Choroid plexus epithelial cell (primary cell): ENCODE results near the gene TNS1.

Experiments used
- DNase-seq: peaks from one replicate; pipeline ENCODE4 v3.0.0-alpha.2; 2010; ENCODE audit warnings: low read depth
- H3K4me3 ChIP-seq: 2 replicates; pipeline ENCODE4 v1.5.1; 2011; ENCODE audit warnings: low read depth, mild to moderate bottlenecking, control low read depth, low read length, moderate library complexity
- TF ChIP-seq, protein P1 (sequence below): conservative IDR thresholded peaks from 2 replicates; pipeline ENCODE4 v1.5.1; 2011; ENCODE audit warnings: low read depth, mild to moderate bottlenecking, control low read depth, inconsistent platforms, low read length, moderate library complexity

The TNS1 gene

DNA sequence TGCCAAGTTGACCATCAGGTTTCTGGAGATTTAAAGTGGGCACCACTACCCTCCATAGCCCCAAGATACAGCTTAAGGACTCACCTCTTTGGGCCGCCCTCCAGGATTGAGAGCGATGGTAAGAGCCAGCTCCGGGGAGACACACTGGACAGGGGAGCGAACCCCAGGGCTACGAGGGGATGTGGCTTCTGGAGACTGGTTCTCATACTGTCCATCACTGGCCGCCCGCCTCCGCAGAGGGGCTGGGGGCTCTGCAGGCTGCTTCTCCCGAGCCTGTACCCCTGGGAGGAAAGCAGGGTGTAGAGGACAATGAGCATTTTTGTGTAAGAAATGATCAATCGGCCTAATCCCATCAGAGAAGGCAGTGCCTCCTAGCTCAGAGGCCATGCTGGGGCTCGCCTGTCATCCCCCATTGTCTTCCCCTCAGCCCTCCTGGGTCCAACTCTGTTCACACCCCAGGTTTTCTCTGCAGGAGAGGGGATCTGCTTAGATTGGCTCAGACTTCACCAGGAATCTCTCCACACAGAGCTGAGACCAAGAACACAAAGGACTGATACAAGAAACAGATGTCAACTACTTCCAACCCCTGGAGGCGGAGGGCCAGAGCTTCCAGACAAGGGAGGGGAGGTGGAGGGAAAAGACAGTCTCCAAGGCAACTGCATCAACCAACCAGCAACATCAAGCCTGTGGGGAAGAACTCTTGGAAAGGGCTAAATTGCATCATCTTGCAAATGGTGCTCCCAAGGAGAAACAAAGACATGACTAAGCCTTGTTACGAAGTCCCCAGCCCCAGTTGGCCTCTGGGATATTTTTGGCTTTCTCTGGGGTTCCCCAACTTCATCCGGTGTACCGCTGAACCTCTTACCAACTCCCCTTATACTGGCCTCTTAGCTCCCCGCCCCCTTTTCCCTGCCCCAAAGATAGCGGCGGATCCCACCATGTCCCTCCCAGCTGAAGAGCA is 166.6 kb downstream of the TNS1 start:
- peak; percentile 74 for DNase-seq
- TF ChIP-seq, protein P1, sequence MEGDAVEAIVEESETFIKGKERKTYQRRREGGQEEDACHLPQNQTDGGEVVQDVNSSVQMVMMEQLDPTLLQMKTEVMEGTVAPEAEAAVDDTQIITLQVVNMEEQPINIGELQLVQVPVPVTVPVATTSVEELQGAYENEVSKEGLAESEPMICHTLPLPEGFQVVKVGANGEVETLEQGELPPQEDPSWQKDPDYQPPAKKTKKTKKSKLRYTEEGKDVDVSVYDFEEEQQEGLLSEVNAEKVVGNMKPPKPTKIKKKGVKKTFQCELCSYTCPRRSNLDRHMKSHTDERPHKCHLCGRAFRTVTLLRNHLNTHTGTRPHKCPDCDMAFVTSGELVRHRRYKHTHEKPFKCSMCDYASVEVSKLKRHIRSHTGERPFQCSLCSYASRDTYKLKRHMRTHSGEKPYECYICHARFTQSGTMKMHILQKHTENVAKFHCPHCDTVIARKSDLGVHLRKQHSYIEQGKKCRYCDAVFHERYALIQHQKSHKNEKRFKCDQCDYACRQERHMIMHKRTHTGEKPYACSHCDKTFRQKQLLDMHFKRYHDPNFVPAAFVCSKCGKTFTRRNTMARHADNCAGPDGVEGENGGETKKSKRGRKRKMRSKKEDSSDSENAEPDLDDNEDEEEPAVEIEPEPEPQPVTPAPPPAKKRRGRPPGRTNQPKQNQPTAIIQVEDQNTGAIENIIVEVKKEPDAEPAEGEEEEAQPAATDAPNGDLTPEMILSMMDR = no peak
- no peak overlapping the region for H3K4me3 ChIP-seq

DNA sequence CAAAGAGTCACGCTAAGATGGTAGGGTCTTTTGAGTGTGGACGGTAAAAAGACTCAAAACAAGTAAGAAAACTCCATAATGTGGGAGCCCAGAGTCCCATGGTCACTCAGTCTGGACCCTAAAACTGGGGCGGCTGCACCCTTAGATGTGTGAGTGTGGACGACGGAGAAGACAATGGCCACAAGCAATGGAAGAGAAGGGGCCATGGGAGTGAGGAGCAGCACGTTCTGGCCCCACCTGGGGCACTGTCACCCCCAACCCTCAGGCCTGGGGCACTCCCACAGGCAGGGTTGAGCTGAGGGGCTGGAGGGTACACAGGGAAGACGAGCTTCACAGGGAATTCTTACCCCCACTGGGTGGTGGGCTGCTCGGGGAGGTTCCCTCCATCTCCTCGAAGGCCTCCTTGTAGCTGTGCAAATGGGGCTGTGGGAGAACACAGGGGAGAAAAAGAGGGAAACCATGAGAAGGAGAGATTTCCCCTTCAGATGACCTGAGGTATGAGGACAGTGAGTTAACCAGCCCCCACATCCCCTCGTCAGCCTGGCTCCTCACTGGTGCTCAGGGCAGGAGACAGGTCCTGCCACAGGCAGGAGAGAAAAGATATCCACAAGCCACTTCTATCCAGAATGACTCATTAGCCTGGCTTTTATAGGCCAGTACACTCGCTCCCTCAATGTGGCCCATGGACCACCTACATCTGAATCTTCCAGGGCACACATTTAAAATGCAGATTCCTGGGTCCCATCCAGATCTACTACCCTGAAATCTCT is 167.9 kb downstream of the TNS1 start:
- no peak for DNase-seq
- H3K4me3 ChIP-seq = no peak overlapping the region
- TF ChIP-seq, protein P1 = no peak

DNA sequence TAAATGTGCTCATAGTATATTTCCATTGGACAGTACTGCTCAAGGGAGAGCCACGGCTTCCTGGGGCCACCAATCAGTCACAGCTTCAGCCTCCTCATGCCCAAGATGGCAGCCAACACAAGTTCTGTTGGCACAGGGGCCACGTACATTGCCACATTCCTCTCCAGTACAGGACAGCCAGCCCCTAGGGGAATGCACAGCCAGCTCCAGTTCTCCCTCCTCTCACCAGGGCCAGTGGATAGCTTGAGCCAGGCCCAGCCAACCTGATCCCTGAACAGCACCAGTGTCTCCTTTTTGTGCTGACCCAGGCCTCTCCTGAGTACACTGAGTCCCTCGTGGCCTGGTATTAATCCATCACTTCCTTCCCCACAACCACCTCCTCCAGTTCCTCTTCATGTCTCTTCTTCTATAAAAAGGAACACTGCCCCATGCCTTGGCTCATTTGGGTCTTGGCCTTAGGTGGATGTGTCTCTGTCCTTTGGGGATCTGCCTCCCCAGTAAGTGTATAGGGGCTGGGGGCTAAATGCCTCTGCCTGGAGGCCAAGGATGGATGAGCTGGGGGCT is 168.7 kb downstream of the TNS1 start:
- TF ChIP-seq, protein P1 = no peak
- H3K4me3 ChIP-seq = no peak overlapping the region
- DNase-seq = no peak

DNA sequence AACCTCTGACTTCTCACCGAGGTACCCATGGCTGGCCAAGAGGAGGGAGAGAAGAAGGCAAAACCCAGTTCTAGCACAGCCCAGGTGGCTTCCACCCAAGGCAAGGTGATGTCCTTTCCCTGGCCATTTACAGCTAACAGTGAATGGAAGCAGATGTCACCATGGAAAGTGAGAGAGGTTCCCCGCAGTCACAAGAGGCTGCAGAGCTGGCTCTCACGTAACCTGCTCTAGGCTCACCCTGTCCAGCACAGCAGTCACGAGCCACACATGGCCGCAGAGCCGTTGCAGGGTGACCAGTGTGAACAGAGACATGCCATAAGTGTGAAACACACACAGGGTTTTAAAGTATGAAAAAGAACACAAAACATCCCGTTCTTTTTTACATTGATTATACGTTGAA is 169.4 kb downstream of the TNS1 start:
- TF ChIP-seq, protein P1 = no peak
- no peak overlapping the region for H3K4me3 ChIP-seq
- no peak for DNase-seq

DNA sequence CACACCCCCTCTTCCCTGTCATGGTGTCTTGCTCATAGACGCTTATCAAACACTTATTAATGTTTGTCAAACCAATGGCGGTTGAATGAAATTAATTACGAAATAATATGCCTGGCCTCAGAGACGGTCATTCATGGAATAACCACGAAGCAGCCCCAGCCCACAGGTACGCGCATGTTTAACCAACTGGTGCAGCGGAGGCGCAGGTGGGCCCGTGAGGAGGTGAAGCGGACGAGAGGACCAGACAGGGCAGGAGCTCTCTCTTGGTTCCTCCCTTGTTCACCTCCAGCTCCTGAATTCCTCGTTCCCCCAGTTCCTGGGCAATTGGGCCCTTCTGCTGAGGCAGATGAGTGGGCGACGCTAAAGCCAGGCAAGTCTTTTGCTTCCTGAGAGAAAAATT is 169.8 kb downstream of the TNS1 start:
- no peak overlapping the region for H3K4me3 ChIP-seq
- no peak for DNase-seq
- TF ChIP-seq, protein P1 = no peak

DNA sequence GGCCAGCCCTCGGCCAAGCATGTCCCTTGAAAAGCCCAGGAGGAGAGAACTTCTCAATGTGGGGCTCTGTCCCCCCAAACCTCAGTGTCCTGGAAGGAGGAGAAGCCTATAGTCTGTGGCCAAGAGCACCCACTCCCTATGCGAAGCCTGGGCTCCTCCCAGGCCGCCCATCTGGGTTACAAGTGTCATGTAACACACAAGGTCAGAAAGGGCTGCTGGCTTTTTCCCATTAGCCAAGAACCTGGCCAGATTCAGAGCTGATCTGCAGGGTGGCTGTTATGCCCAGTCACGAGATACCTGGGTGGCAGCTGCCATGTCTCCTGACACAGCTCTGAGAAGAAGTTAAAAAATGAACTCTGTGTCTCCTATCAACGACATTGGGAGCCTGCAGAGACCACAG is 170.7 kb downstream of the TNS1 start:
- TF ChIP-seq, protein P1 = no peak
- DNase-seq = no peak
- no peak overlapping the region for H3K4me3 ChIP-seq
